HepG2 (cell line): ENCODE data around the gene REM2. TPM values are rescaled to one million over a fixed set of nuclear protein-coding genes. Genes with fewer than 3 reads are reported as not detected.

Experiments
- ARID3A ChIP-seq: IDR thresholded peaks from 2 replicates; pipeline ENCODE4 v1.6.1; 2012; ENCODE audit warnings: low read depth, low read length, improper control_type of control experiment
- ARID5B ChIP-seq: IDR thresholded peaks from 2 replicates; pipeline ENCODE4 v1.4.0; 2020; ENCODE audit warnings: mild to moderate bottlenecking, missing genetic modification reagents
- ELF1 ChIP-seq: sonication (generic); formaldehyde crosslinking; IDR thresholded peaks from 2 replicates; pipeline ENCODE4 v1.4.0; 2020; ENCODE audit warnings: missing genetic modification reagents
- MAFF ChIP-seq: IDR thresholded peaks from 2 replicates; pipeline ENCODE4 v1.6.1; 2011; ENCODE audit warnings: low read depth, low read length, improper control_type of control experiment
- NFE2L2 ChIP-seq: fragments of 150-350 bp; IDR thresholded peaks from 2 replicates; pipeline ENCODE4 v1.6.1; 2014; ENCODE audit warnings: low read length
- PRDM10 ChIP-seq: sonication (generic); formaldehyde crosslinking; IDR thresholded peaks from 2 replicates; pipeline ENCODE4 v1.4.0; 2020; ENCODE audit warnings: low read depth, missing genetic modification reagents
- RARA ChIP-seq: IDR thresholded peaks from 2 replicates; pipeline ENCODE4 v1.6.1; 2016; ENCODE audit warnings: missing genetic modification reagents, missing compliant biosample characterization
- ZBTB21 ChIP-seq: sonication (generic); formaldehyde crosslinking; IDR thresholded peaks from 2 replicates; pipeline ENCODE4 v1.4.0; 2020; ENCODE audit warnings: missing genetic modification reagents
- ZBTB37 ChIP-seq: sonication (generic); formaldehyde crosslinking; IDR thresholded peaks from 2 replicates; pipeline ENCODE4 v1.4.0; 2020; ENCODE audit warnings: mild to moderate bottlenecking, missing genetic modification reagents
- ZNF414 ChIP-seq: sonication (generic); formaldehyde crosslinking; IDR thresholded peaks from 2 replicates; pipeline ENCODE4 v1.5.0; 2020; ENCODE audit warnings: missing genetic modification reagents
- ZNF766 ChIP-seq: sonication (generic); formaldehyde crosslinking; IDR thresholded peaks from 2 replicates; pipeline ENCODE4 v1.5.0; 2020; ENCODE audit warnings: missing genetic modification reagents, borderline replicate concordance
- polyA plus RNA-seq, 8 experiments: library from polyadenylated mRNA; depleted of rRNA in 3 of 8; stranded (reverse) in 7 of 8; unstranded in 1 of 8; fragments of >200 nt; fragmentation: Illumina TruSeq in 4 of 8; extraction: Trizol in 4 of 8; gene quantifications; 2 replicates each; pipeline versions ENCODE4 v1.2.1 to v1.2.3, GENCODE V29; 2011 to 2016; ENCODE audit warnings: low read depth in 4 of 8, missing spikeins in 1 of 8, mixed read lengths in 1 of 8; ENCODE audit not compliant: insufficient read depth in 1 of 8
- total RNA-seq, 5 experiments: library from RNA; depleted of rRNA; stranded (reverse); fragments of >200 nt; fragmentation: Illumina TruSeq; extraction: Trizol; gene quantifications; 2 replicates each; pipeline ENCODE4 v1.2.3, GENCODE V29; 2016; ENCODE audit warnings: low read depth in 1 of 5
- TF ChIP-seq, protein P1 (sequence below): sonication (generic); formaldehyde crosslinking; IDR thresholded peaks from 2 replicates; pipeline ENCODE4 v1.4.0; 2020; ENCODE audit warnings: mild to moderate bottlenecking, missing genetic modification reagents
- TF ChIP-seq, protein P2 (sequence below): sonication (generic); formaldehyde crosslinking; IDR thresholded peaks from 2 replicates; pipeline ENCODE4 v1.4.0; 2020; ENCODE audit warnings: missing genetic modification reagents

Gene REM2
- total and polyA plus RNA-seq, 2 of the 13 experiments (the other 11 are each of a cell fraction or from before 2014, with no cell fraction given): 0.20 TPM; not detected in 1

GRCh38 chr14:22854963-22855724 lies 27.9 kb upstream of the REM2 start (continued):
- TF ChIP-seq ZNF766 (CRISPR knock-in tag): peak; percentile 40; the same call in 1 of the 2 replicates
- peak; percentile 90 for TF ChIP-seq NFE2L2
- TF ChIP-seq ARID3A: peak; percentile 59; the same call in 1 of the 2 replicates
- TF ChIP-seq RARA (CRISPR knock-in tag): peak; percentile 73
- TF ChIP-seq PRDM10: peak; percentile 83; the same call in 1 of the 2 replicates
- peak; percentile 20; the same call in 1 of the 2 replicates for TF ChIP-seq ZNF414 (CRISPR knock-in tag)
- TF ChIP-seq ARID5B (CRISPR knock-in tag): peak; percentile 71
- TF ChIP-seq, protein P1, sequence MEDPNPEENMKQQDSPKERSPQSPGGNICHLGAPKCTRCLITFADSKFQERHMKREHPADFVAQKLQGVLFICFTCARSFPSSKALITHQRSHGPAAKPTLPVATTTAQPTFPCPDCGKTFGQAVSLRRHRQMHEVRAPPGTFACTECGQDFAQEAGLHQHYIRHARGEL: no peak
- TF ChIP-seq ELF1: peak; percentile 15; the same call in 1 of the 2 replicates
- 0 out of 2 replicates have a peak, but pooled peaks have one; percentile 24 for TF ChIP-seq ZBTB37 (CRISPR knock-in tag)
- TF ChIP-seq ZBTB21 (CRISPR knock-in tag): peak; percentile 40; the same call in 1 of the 2 replicates
- TF ChIP-seq, protein P2, sequence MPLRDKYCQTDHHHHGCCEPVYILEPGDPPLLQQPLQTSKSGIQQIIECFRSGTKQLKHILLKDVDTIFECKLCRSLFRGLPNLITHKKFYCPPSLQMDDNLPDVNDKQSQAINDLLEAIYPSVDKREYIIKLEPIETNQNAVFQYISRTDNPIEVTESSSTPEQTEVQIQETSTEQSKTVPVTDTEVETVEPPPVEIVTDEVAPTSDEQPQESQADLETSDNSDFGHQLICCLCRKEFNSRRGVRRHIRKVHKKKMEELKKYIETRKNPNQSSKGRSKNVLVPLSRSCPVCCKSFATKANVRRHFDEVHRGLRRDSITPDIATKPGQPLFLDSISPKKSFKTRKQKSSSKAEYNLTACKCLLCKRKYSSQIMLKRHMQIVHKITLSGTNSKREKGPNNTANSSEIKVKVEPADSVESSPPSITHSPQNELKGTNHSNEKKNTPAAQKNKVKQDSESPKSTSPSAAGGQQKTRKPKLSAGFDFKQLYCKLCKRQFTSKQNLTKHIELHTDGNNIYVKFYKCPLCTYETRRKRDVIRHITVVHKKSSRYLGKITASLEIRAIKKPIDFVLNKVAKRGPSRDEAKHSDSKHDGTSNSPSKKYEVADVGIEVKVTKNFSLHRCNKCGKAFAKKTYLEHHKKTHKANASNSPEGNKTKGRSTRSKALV (CRISPR knock-in tag): no peak
- TF ChIP-seq MAFF: 0 out of 2 replicates have a peak, but pooled peaks have one; percentile 25
